PC-9 (cell line): ENCODE results near the gene MPND. TPM values are rescaled to one million over a fixed set of nuclear protein-coding genes. Genes with fewer than 3 reads are reported as not detected.

ENCODE experiments used
- BruUV-seq: library from RNA; stranded (reverse); fragments of 400-500 nt; replicated peaks from 2 replicates; lab custom pipeline; 2021; lab: Mats Ljungman, UMichigan
- CTCF ChIA-PET: fragments of 300-600 bp; sonication (Branson Sonifier 250); formaldehyde crosslinking; loops from one replicate; lab custom pipeline; 2022; ENCODE audit warnings: antibody characterized with exemption; lab: Charles Lee
- POLR2A ChIA-PET: fragments of 300-600 bp; sonication (Branson Sonifier 250); formaldehyde crosslinking; loops from one replicate; lab custom pipeline; 2022; ENCODE audit warnings: antibody characterized with exemption; ENCODE audit not compliant: unreplicated experiment; lab: Charles Lee
- DNase-seq, 2 experiments: peaks; one replicate each; pipeline versions ENCODE4 v3.0.0 to v3.0.0-alpha.2; 2015 to 2022; ENCODE audit warnings: mixed read lengths in 1 of 2
- H2AFZ ChIP-seq: fragments of 200-600 bp; sonication (generic); 2 replicates; pipeline ENCODE4 v1.8.1; 2017; ENCODE audit warnings: antibody characterized with exemption
- H3F3A ChIP-seq: fragments of 200-600 bp; sonication (generic); 2 replicates; pipeline ENCODE4 v1.8.1; 2017; ENCODE audit warnings: antibody characterized with exemption, mild to moderate bottlenecking, low read depth; ENCODE audit not compliant: insufficient read depth
- H3K27ac ChIP-seq: fragments of 200-600 bp; sonication (generic); 2 replicates; pipeline ENCODE4 v1.6.1; 2016; ENCODE audit warnings: mixed run types
- H3K27me3 ChIP-seq: fragments of 200-600 bp; sonication (generic); 2 replicates; pipeline ENCODE4 v1.6.1; 2016; ENCODE audit warnings: low read depth, mixed run types; ENCODE audit not compliant: insufficient read depth
- H3K36me3 ChIP-seq: fragments of 200-600 bp; sonication (generic); 2 replicates; pipeline ENCODE4 v1.6.1; 2016; ENCODE audit warnings: low read depth, mixed run types
- H3K4me1 ChIP-seq: fragments of 200-600 bp; sonication (generic); replicated peaks from 2 replicates; pipeline ENCODE4 v1.6.1; 2016; ENCODE audit warnings: mixed run types; ENCODE audit not compliant: insufficient read depth
- H3K4me2 ChIP-seq: fragments of 200-600 bp; sonication (generic); 2 replicates; pipeline ENCODE4 v1.6.1; 2017; ENCODE audit warnings: mixed run types
- H3K4me3 ChIP-seq: fragments of 200-600 bp; sonication (generic); 2 replicates; pipeline ENCODE4 v1.6.1; 2016; ENCODE audit warnings: mixed run types
- H3K79me2 ChIP-seq: fragments of 200-600 bp; sonication (generic); 2 replicates; pipeline ENCODE4 v1.6.1; 2017; ENCODE audit warnings: low read depth, mixed run types
- H3K9me2 ChIP-seq: fragments of 200-600 bp; sonication (generic); 2 replicates; pipeline ENCODE4 v1.8.1; 2017; ENCODE audit warnings: mild to moderate bottlenecking; ENCODE audit not compliant: insufficient read depth
- H3K9me3 ChIP-seq: fragments of 200-600 bp; sonication (generic); 2 replicates; pipeline ENCODE4 v1.8.1; 2016; ENCODE audit warnings: low read depth; ENCODE audit not compliant: insufficient read depth
- H4K20me1 ChIP-seq: fragments of 200-600 bp; sonication (generic); 2 replicates; pipeline ENCODE4 v1.8.1; 2017; ENCODE audit not compliant: insufficient read depth
- CTCF ChIP-seq: fragments of 200-600 bp; sonication (generic); conservative IDR thresholded peaks from 2 replicates; pipeline ENCODE4 v1.6.1; 2017; ENCODE audit warnings: mixed run types, antibody characterized with exemption, mild to moderate bottlenecking, moderate library complexity
- EZH2 ChIP-seq: fragments of 200-600 bp; sonication (generic); IDR thresholded peaks from 2 replicates; pipeline ENCODE4 v1.8.0; 2017; ENCODE audit warnings: antibody characterized with exemption, low read depth
- intact Hi-C: fragments of 100-400 bp; cut with micrococcal nuclease; formaldehyde crosslinking; loops from one replicate; pipeline ENCODE4 v1.10.0; 2022; ENCODE audit not compliant: unreplicated experiment
- total RNA-seq: library from RNA; stranded (reverse); gene quantifications from 2 replicates; pipeline ENCODE4 v1.2.3, GENCODE V29; 2021

The MPND gene
- total RNA-seq, 1 experiment from 2014 or later, result 12.6 TPM

GRCh38 chr19:4406626-4407025 lies 63.3 kb downstream of the MPND start:
- Histone ChIP-seq H3K27ac (no peak overlapping the region), H2AFZ (no peak overlapping the region), H3K27me3 (no peaks in the 10 kb centered on the region), H3K4me2 (no peak overlapping the region), H3K9me3 (no peaks in the 10 kb centered on the region), H3K4me3 (no peak overlapping the region), H3F3A (peaks cover 3% of the 10 kb centered on the region; the same call in 1 of the 2 replicates), H3K36me3 (no peaks in the 10 kb centered on the region), H3K79me2 (peaks cover 42% of the 10 kb centered on the region), H4K20me1 (no peaks in the 10 kb centered on the region), H3K9me2 (no peaks in the 10 kb centered on the region), H3K4me1 (peaks cover 14% of the 10 kb centered on the region)
- DNase-seq, result no peak
- intact Hi-C loops, result no loop called here
- TF ChIP-seq CTCF, result no peak
- no peak for TF ChIP-seq EZH2
- POLR2A ChIA-PET, result no interaction called here
- no TSS peak for BruUV-seq
- CTCF ChIA-PET, result no interaction called here

DNA sequence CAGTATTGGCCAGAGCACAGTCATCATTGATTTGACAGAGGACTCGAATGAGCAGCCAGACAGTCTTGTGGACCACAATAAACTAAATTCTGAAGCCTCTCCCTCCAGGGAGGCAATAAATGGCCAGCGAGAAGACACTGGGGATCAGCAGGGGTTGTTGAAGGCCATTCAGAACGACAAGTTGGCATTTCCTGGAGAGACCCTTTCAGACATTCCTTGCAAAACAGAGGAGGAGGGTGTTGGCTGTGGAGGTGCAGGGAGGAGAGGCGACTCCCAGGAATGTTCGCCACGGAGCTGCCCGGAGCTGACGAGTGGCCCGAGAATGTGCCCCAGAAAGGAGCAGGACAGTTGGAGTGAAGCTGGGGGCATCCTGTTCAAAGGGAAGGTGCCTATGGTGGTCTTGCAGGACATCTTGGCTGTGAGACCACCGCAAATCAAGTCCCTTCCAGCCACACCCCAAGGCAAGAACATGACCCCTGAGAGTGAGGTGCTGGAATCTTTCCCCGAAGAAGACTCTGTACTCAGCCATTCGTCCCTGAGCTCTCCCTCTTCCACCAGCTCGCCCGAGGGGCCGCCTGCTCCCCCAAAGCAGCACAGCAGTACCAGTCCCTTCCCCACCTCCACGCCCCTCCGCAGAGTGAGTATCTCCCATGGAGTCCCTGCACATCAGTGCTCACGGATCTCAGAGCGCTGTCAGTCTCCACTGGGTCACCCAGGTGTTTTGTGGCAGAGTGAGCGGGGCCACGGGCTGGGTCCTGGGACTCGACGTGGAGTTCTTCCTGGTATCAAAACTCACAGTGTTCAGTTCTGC lies 66.0 kb downstream of the MPND start:
- ChIA-PET POLR2A (interaction anchor here (0.7 kb wide), 1 partner anchor 41 kb away, joined by 3 read pairs; no protein-coding TSS in a partner anchor), CTCF (interaction anchor here (0.5 kb wide), 1 partner anchor 192 kb away, joined by 7 read pairs; no protein-coding TSS in a partner anchor)
- no peak overlapping the region for H3K27ac ChIP-seq
- no peaks in the 10 kb centered on the region for H3K36me3 ChIP-seq
- no TSS peak for BruUV-seq
- H3F3A ChIP-seq, result no peaks in the 10 kb centered on the region; the same call in 1 of the 2 replicates
- no peak for DNase-seq
- no peaks in the 10 kb centered on the region for H3K9me3 ChIP-seq
- no peaks in the 10 kb centered on the region for H3K9me2 ChIP-seq
- peaks cover 31% of the 10 kb centered on the region for H3K79me2 ChIP-seq
- intact Hi-C loops, result no loop called here
- H3K4me1 ChIP-seq, result no peaks in the 10 kb centered on the region
- H3K4me2 ChIP-seq, result no peak overlapping the region
- H3K4me3 ChIP-seq, result no peak overlapping the region
- no peaks in the 10 kb centered on the region for H3K27me3 ChIP-seq
- H4K20me1 ChIP-seq, result no peaks in the 10 kb centered on the region
- TF ChIP-seq EZH2 (no peak), CTCF (no peak)
- H2AFZ ChIP-seq, result no peak overlapping the region

Other genes with a start within 250 kb of the MPND start
- gene MAP2K2, start 219.4 kb upstream of the MPND start, total RNA-seq, result 160 and 211 TPM in 2 replicates
- not detected in 2 replicates for gene CREB3L3, start 189.9 kb upstream of the MPND start, total RNA-seq
- 22.2 and 23.2 TPM in 2 replicates for gene SIRT6, start 161.0 kb upstream of the MPND start, total RNA-seq
- 0.79 and 1.0 TPM in 2 replicates for gene ANKRD24, start 160.9 kb upstream of the MPND start, total RNA-seq
- gene EBI3, start 114.0 kb upstream of the MPND start, total RNA-seq, result not detected in 2 replicates
- 8.7 and 11.0 TPM in 2 replicates for gene YJU2, start 96.5 kb upstream of the MPND start, total RNA-seq
- gene SHD, start 64.3 kb upstream of the MPND start, total RNA-seq, result not detected in 2 replicates
- gene TMIGD2, start 41.2 kb upstream of the MPND start, total RNA-seq, result not detected in 2 replicates
- not detected in 2 replicates for gene FSD1, start 39.0 kb upstream of the MPND start, total RNA-seq
- gene STAP2, start 4.7 kb upstream of the MPND start, total RNA-seq, result 26.9 and 29.8 TPM in 2 replicates
- gene SH3GL1, start 57.0 kb downstream of the MPND start, total RNA-seq, result 45.8 and 49.2 TPM in 2 replicates
- gene CHAF1A, start 59.1 kb downstream of the MPND start, total RNA-seq, result 24.3 and 30.0 TPM in 2 replicates
- gene UBXN6, start 114.2 kb downstream of the MPND start, total RNA-seq, result 79.4 and 94.7 TPM in 2 replicates
- 50.8 and 60.2 TPM in 2 replicates for gene HDGFL2, start 128.7 kb downstream of the MPND start, total RNA-seq
- 1.6 and 1.8 TPM in 2 replicates for gene PLIN4, start 174.9 kb downstream of the MPND start, total RNA-seq
- 4.3 and 4.4 TPM in 2 replicates for gene PLIN5, start 191.7 kb downstream of the MPND start, total RNA-seq
- gene LRG1, start 196.5 kb downstream of the MPND start, total RNA-seq, result 22.0 and 25.6 TPM in 2 replicates
- gene SEMA6B, start 216.1 kb downstream of the MPND start, total RNA-seq, result 3.3 and 5.0 TPM in 2 replicates